Endothelial cell of umbilical vein (primary cell): ENCODE results near the gene LDHAL6B. TPM values are rescaled to one million over a fixed set of nuclear protein-coding genes. Genes with fewer than 3 reads are reported as not detected.

Source experiments
- BruUV-seq: library from RNA; stranded (reverse); fragments of 400-500 nt; replicated peaks from 2 replicates; lab custom pipeline; 2021; lab: Mats Ljungman, UMichigan
- CTCF ChIA-PET: fragments of 300-600, 350-600 bp; sonication (Branson Sonifier 250); formaldehyde crosslinking; loops from one replicate; lab custom pipeline; 2021; ENCODE audit warnings: antibody characterized with exemption, inconsistent platforms; lab: Charles Lee
- POLR2A ChIA-PET: fragments of 300-600, 350-600 bp; sonication (Branson Sonifier 250); formaldehyde crosslinking; loops from one replicate; lab custom pipeline; 2021; ENCODE audit warnings: antibody characterized with exemption, inconsistent platforms; lab: Charles Lee
- DNase-seq: peaks from one replicate; pipeline ENCODE4 v3.0.0-alpha.2; 2011; ENCODE audit warnings: low read depth, low spot score
- FAIRE-seq: peaks from 2 replicates; lab custom pipeline; 2011; peaks lifted over from hg19 to GRCh38; lab: Jason Lieb, UNC
- H2AFZ ChIP-seq: 2 replicates; pipeline ENCODE4 v1.6.0; 2012; ENCODE audit warnings: low read depth, low read length, control low read depth, inconsistent platforms
- H3K27ac ChIP-seq: 2 replicates; pipeline ENCODE4 v1.5.1; 2011; ENCODE audit warnings: low read depth, mild to moderate bottlenecking, control low read depth, low read length, moderate library complexity; ENCODE audit not compliant: insufficient read depth
- H3K27me3 ChIP-seq, 2 experiments: 2 replicates each; pipeline versions ENCODE4 v1.6.0 to v1.6.1; 2011; ENCODE audit warnings: low read length in 2 of 2, mixed read lengths in 1 of 2; ENCODE audit not compliant: control insufficient read depth in 2 of 2, insufficient read depth in 2 of 2
- H3K36me3 ChIP-seq, 2 experiments: 2 replicates in 1 of 2; 3 replicates in 1 of 2; pipeline ENCODE4 v1.5.1; 2011; ENCODE audit warnings: low read length in 2 of 2, mild to moderate bottlenecking in 1 of 2, moderate library complexity in 1 of 2; ENCODE audit not compliant: control insufficient read depth in 2 of 2, insufficient read depth in 2 of 2; ENCODE audit errors: extremely low read depth in 1 of 2
- H3K4me1 ChIP-seq: 3 replicates; pipeline ENCODE4 v1.5.1; 2011; ENCODE audit warnings: mild to moderate bottlenecking, low read length; ENCODE audit not compliant: control insufficient read depth, insufficient read depth; ENCODE audit errors: extremely low read depth
- H3K4me2 ChIP-seq: 2 replicates; pipeline ENCODE4 v1.6.1; 2011; ENCODE audit warnings: low read length, control low read depth, mixed read lengths; ENCODE audit not compliant: insufficient read depth
- H3K4me3 ChIP-seq, 3 experiments: fragments of 200-600 bp in 1 of 3; sonication (generic), shearing (Covaris generic) in 1 of 3; replicated peaks in 1 of 3; 2 replicates each; pipeline ENCODE4 v1.5.1; 2011 to 2016; ENCODE audit warnings: control low read depth in 3 of 3, low read length in 3 of 3, mild to moderate bottlenecking in 2 of 3, inconsistent platforms in 1 of 3, low read depth in 1 of 3, moderate library complexity in 1 of 3; ENCODE audit not compliant: insufficient read depth in 1 of 3
- H3K79me2 ChIP-seq: 2 replicates; pipeline ENCODE4 v1.6.0; 2012; ENCODE audit warnings: low read length, inconsistent platforms; ENCODE audit not compliant: control insufficient read depth, insufficient read depth
- H3K9ac ChIP-seq: replicated peaks from 2 replicates; pipeline ENCODE3; 2011; ENCODE audit warnings: low read length, control low read depth; ENCODE audit not compliant: insufficient read depth; ENCODE audit errors: extremely low read depth
- H3K9me1 ChIP-seq: replicated peaks from 3 replicates; pipeline ENCODE4 v1.6.0; 2011; ENCODE audit warnings: mild to moderate bottlenecking, low read length; ENCODE audit not compliant: control insufficient read depth, insufficient read depth; ENCODE audit errors: extremely low read depth
- H3K9me3 ChIP-seq: replicated peaks from 2 replicates; pipeline ENCODE4 v1.5.1; 2012; ENCODE audit warnings: low read length, inconsistent platforms; ENCODE audit not compliant: control insufficient read depth, insufficient read depth
- H4K20me1 ChIP-seq: replicated peaks from 2 replicates; pipeline ENCODE3; 2011; ENCODE audit warnings: mild to moderate bottlenecking, low read length; ENCODE audit not compliant: control insufficient read depth, insufficient read depth; ENCODE audit errors: extremely low read depth
- CTCF ChIP-seq, 2 donors: IDR thresholded peaks; 1 replicate in 1 of 2; 2 replicates in 1 of 2; pipeline ENCODE4 v1.5.1; 2011; ENCODE audit warnings: low read length in 2 of 2, mild to moderate bottlenecking in 2 of 2, moderate library complexity in 2 of 2, control low read depth in 1 of 2, inconsistent platforms in 1 of 2, low read depth in 1 of 2; ENCODE audit not compliant: insufficient read depth in 1 of 2; ENCODE audit errors: extremely low read depth in 1 of 2
- EZH2 ChIP-seq: IDR thresholded peaks from 2 replicates; pipeline ENCODE4 v1.6.1; 2012; ENCODE audit warnings: borderline replicate concordance, low read depth, mild to moderate bottlenecking, moderate library complexity, low read length, inconsistent platforms; ENCODE audit not compliant: severe bottlenecking
- FOS ChIP-seq: IDR thresholded peaks from 2 replicates; pipeline ENCODE4 v1.6.1; 2011; ENCODE audit warnings: mild to moderate bottlenecking, low read length, moderate library complexity, borderline replicate concordance; ENCODE audit not compliant: insufficient read depth
- GATA2 ChIP-seq: IDR thresholded peaks from 2 replicates; pipeline ENCODE4 v1.7.0; 2011; ENCODE audit warnings: low read depth, mild to moderate bottlenecking, moderate library complexity, mixed read lengths, low read length; ENCODE audit not compliant: insufficient read length, insufficient read depth
- JUN ChIP-seq: IDR thresholded peaks from 2 replicates; pipeline ENCODE4 v1.6.1; 2011; ENCODE audit warnings: borderline replicate concordance, low read depth; ENCODE audit not compliant: insufficient read length, insufficient read depth
- MAX ChIP-seq: IDR thresholded peaks from 2 replicates; pipeline ENCODE4 v1.6.1; 2011; ENCODE audit not compliant: insufficient read depth, insufficient read length
- MYC ChIP-seq: IDR thresholded peaks from one replicate; pipeline ENCODE4 v1.6.1; 2011; ENCODE audit warnings: mild to moderate bottlenecking, low read depth, low read length
- POLR2A ChIP-seq: IDR thresholded peaks from 2 replicates; pipeline ENCODE4 v1.6.1; 2012; ENCODE audit warnings: low read depth, mild to moderate bottlenecking, control low read depth, low read length
- POLR2AphosphoS5 ChIP-seq: IDR thresholded peaks from 2 replicates; pipeline ENCODE4 v1.6.1; 2012; ENCODE audit warnings: low read depth, mild to moderate bottlenecking, control low read depth, low read length, moderate library complexity; ENCODE audit not compliant: insufficient read depth
- dilution Hi-C: fragments of 300-500 bp; cut with MboI; formaldehyde crosslinking; loops from one replicate; pipeline ENCODE4 v1.15.0; 2019; ENCODE audit warnings: low sequenced_read_pairs; ENCODE audit not compliant: extremely low pct_ligation_motif_present
- intact Hi-C: fragments of 100-400 bp; cut with micrococcal nuclease; formaldehyde crosslinking; loops from one replicate; pipeline ENCODE4 v1.10.0; 2022
- polyA plus RNA-seq, 4 experiments: library from polyadenylated mRNA; depleted of rRNA in 3 of 4; stranded (reverse) in 3 of 4; unstranded in 1 of 4; fragments of >200 nt; gene quantifications; 2 replicates each; pipeline versions ENCODE4 v1.2.1 to v1.2.3, GENCODE V29; 2011 to 2012; ENCODE audit warnings: missing spikeins in 1 of 4
- total RNA-seq: library from RNA; stranded (reverse); gene quantifications from 2 replicates; pipeline ENCODE4 v1.2.3, GENCODE V29; 2021

LDHAL6B gene
- total and polyA plus RNA-seq, 2 donors (not counting 3 experiments of a cell fraction or from before 2014, with no cell fraction given): not detected

GRCh38 chr15:59223736-59224135 is 17.1 kb downstream of the LDHAL6B start:
- dilution Hi-C loops (no loop called here), intact Hi-C loops (loop anchor here (5.0 kb wide), 1 partner anchor 149 kb away; the partner anchor contains the start of gene MYO1E)
- peaks cover 1 to 7% of the 10 kb centered on the region in 2 experiments for H3K36me3 ChIP-seq
- ChIA-PET CTCF (interaction anchor here (1.4 to 1.6 kb wide), 3 partner anchors 9 to 28 kb away, joined by 3 to 10 read pairs (median 3); no protein-coding TSS in a partner anchor), POLR2A (interaction anchor here (1.0 kb wide), 1 partner anchor 149 kb away, joined by 3 read pairs; the partner anchor contains the start of gene MYO1E)
- H3K4me1 ChIP-seq: peaks cover 49% of the 10 kb centered on the region
- H4K20me1 ChIP-seq: no peaks in the 10 kb centered on the region
- TF ChIP-seq POLR2AphosphoS5 (no peak), MAX (no peak), CTCF (IDR thresholded peaks at IDR 0.05; ENCODE audit: extremely low read depth in 1 of 2, insufficient read depth in 1 of 2, low read depth in 1 of 2, low read length in 2 of 2) (no peak), GATA2 (no peak), FOS (no peak), EZH2 (no peak), MYC (no peak), POLR2A (no peak), JUN (no peak)
- H3K9me3 ChIP-seq: no peaks in the 10 kb centered on the region
- no peaks in the 10 kb centered on the region for H3K9me1 ChIP-seq
- no peak overlapping the region for H2AFZ ChIP-seq
- DNase-seq (no peak), FAIRE-seq (no peak)
- BruUV-seq: no TSS peak
- H3K27me3 ChIP-seq: no peaks in the 10 kb centered on the region
- no peak overlapping the region for H3K4me2 ChIP-seq
- no peak overlapping the region for H3K27ac ChIP-seq
- H3K4me3 ChIP-seq: no peak overlapping the region
- H3K79me2 ChIP-seq: no peaks in the 10 kb centered on the region
- no peak overlapping the region for H3K9ac ChIP-seq
